ENCODE measurements around the gene SLN. TPM values are rescaled to one million over a fixed set of nuclear protein-coding genes. Genes with fewer than 3 reads are reported as not detected.

Gene SLN
- total and polyA plus RNA-seq, 10 of the 15 experiments (the other 5 are each of a cell fraction or from before 2014, with no cell fraction given): 0.39 TPM; not detected in 9

DNA sequence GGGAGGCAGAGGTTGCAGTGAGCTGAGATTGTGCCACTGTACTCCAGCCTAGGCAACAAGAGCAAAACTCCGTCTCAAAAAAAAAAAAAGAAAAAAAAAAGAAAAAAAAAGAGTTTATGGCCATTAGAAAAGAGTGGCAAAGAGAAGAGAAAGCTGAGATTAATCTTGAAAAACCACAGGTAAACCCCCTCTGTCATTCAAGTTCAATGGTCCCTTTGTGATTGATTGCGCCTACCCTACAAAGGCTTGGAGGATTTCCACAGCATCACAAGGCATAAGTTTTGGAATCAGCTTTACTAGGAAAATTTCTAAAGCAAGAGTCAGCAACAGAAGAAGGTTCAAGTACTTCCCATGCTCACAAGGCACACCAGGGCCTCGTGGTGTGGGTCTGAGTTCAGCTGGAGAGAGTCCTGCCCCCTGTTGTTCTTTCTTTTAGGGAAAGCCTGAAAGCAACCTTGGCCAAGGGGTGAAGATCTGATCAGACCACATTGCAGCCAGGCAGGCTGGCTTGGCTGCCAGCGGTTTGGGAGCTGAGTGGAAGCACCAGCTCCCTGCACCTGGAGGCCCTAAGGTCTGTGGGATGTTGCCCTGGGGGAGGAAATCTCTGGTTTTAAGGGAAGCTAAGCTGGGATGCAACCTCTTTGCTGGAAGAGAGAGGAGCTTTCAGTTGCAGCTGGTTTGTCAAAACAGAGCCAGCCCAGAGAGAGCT, 41.8 kb downstream of the SLN start (continued):
- TF ChIP-seq ZBTB40 (IDR thresholded peaks at IDR 0.05; ENCODE audit: borderline replicate concordance): peak; percentile 38; the same call in 1 of the 2 replicates
- peak; percentile 87 for TF ChIP-seq PKNOX1 (IDR thresholded peaks at IDR 0.05)

DNA sequence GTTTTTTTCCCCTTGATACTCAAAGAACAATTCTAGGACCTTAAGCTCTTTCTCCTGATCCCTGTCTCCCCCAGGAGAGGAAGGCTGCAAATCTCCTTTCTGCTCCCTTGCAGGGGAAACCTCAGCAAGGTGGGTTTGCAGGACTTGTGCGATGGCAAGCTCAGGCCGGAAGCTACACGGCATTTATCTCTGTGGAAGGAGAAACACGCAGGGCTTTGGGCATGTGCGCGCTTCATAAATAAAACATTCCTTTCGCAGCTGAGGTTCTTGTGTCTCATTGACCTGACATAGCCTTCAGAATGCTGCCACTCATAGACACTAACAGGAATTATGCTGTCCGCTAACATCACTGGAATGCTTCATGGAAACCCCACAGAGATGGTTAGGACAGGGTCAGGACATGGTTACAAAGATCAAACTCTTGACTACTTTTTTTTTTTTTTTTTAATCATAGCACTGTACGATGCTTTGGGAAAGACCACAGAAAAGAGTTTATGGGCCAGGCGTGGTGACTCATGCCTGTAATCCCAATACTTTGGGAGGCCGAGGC, 42.6 kb downstream of the SLN start:
- no peak for ATAC-seq
- Histone ChIP-seq H3K9me3 (replicated peaks; ENCODE audit: control insufficient read depth, insufficient read depth, low read length) (no peaks in the 10 kb centered on the region), H4K20me1 (ENCODE audit: control insufficient read depth, insufficient read depth) (no peaks in the 10 kb centered on the region), H3K9ac (ENCODE audit: control insufficient read depth, insufficient read depth, low read length) (no peak overlapping the region), H3K4me3 (no peak overlapping the region), H3K79me2 (ENCODE audit: control insufficient read depth, insufficient read depth, low read length) (no peaks in the 10 kb centered on the region), H3K27me3 (replicated peaks in 1 of 2; ENCODE audit: control insufficient read depth in 2 of 2, insufficient read depth in 2 of 2, low read length in 1 of 2) (no peaks in the 10 kb centered on the region; a peak in 1 of 4 replicates), H3K36me3 (ENCODE audit: control insufficient read depth in 2 of 2, insufficient read depth in 2 of 2, low read length in 1 of 2) (no peaks in the 10 kb centered on the region), H3K4me2 (ENCODE audit: control insufficient read depth, insufficient read depth) (no peak overlapping the region), H2AFZ (ENCODE audit: control insufficient read depth, low read depth, low read length) (no peak overlapping the region), H3K27ac (ENCODE audit: control insufficient read depth, insufficient read depth) (no peak overlapping the region), H3K4me1 (ENCODE audit: control insufficient read depth, insufficient read depth, low read length) (no peaks in the 10 kb centered on the region)
- RAD21 ChIA-PET (ENCODE audit: unreplicated experiment): interaction anchor here (0.7 to 1.6 kb wide), 5 partner anchors 11 to 187 kb away, joined by 3 to 4 read pairs (median 3); no protein-coding TSS in a partner anchor
- CTCF ChIA-PET: interaction anchor here (0.8 to 4.3 kb wide), 7 partner anchors 12 to 130 kb away, joined by 3 to 58 read pairs (median 4); no protein-coding TSS in a partner anchor
- no peak for FAIRE-seq
- intact Hi-C loops (cut with micrococcal nuclease; ENCODE audit: unreplicated experiment): no loop called here
- TF ChIP-seq ESRRA (IDR thresholded peaks at IDR 0.05; ENCODE audit: low read length) (no peak), KLF5 (IDR thresholded peaks at IDR 0.05; ENCODE audit: partially characterized antibody) (no peak), STAT1 (conservative IDR thresholded peaks at IDR 0.05) (no peak), TARDBP (IDR thresholded peaks at IDR 0.05; ENCODE audit: borderline replicate concordance) (no peak)
- TF ChIP-seq, protein P1, sequence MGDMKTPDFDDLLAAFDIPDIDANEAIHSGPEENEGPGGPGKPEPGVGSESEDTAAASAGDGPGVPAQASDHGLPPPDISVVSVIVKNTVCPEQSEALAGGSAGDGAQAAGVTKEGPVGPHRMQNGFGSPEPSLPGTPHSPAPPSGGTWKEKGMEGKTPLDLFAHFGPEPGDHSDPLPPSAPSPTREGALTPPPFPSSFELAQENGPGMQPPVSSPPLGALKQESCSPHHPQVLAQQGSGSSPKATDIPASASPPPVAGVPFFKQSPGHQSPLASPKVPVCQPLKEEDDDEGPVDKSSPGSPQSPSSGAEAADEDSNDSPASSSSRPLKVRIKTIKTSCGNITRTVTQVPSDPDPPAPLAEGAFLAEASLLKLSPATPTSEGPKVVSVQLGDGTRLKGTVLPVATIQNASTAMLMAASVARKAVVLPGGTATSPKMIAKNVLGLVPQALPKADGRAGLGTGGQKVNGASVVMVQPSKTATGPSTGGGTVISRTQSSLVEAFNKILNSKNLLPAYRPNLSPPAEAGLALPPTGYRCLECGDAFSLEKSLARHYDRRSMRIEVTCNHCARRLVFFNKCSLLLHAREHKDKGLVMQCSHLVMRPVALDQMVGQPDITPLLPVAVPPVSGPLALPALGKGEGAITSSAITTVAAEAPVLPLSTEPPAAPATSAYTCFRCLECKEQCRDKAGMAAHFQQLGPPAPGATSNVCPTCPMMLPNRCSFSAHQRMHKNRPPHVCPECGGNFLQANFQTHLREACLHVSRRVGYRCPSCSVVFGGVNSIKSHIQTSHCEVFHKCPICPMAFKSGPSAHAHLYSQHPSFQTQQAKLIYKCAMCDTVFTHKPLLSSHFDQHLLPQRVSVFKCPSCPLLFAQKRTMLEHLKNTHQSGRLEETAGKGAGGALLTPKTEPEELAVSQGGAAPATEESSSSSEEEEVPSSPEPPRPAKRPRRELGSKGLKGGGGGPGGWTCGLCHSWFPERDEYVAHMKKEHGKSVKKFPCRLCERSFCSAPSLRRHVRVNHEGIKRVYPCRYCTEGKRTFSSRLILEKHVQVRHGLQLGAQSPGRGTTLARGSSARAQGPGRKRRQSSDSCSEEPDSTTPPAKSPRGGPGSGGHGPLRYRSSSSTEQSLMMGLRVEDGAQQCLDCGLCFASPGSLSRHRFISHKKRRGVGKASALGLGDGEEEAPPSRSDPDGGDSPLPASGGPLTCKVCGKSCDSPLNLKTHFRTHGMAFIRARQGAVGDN (IDR thresholded peaks at IDR 0.05): no peak
- SMC1A ChIA-PET (ENCODE audit: uncharacterized antibody, unreplicated experiment): interaction anchor here (0.7 to 8.0 kb wide), 13 partner anchors 9 to 130 kb away, joined by 3 to 57 read pairs (median 4); partner anchors contain the start of gene ALKBH8
- no TSS peak for BruUV-seq (replicated peaks)
- in situ Hi-C loops (cut with MboI): no loop called here
- POLR2A ChIA-PET: interaction anchor here (0.6 to 1.1 kb wide), 2 partner anchors 13 to 14 kb away, joined by 3 to 5 read pairs; no protein-coding TSS in a partner anchor
- no peak for DNase-seq (ENCODE audit: low read depth, low spot score)
- 66% methylated on average over 11 of the region's 11 CpGs for WGBS (ENCODE audit: insufficient coverage, insufficient replicate concordance, low lambda C conversion rate, missing lambda C conversion rate)

All from GM12878 (cell line).